ENCODE measurements around the gene FAM9C. TPM values are rescaled to one million over a fixed set of nuclear protein-coding genes. Genes with fewer than 3 reads are reported as not detected.

Gene FAM9C
- total and polyA plus RNA-seq, 9 of the 15 experiments (the other 6 are each of a cell fraction or from before 2014, with no cell fraction given) = not detected

DNA sequence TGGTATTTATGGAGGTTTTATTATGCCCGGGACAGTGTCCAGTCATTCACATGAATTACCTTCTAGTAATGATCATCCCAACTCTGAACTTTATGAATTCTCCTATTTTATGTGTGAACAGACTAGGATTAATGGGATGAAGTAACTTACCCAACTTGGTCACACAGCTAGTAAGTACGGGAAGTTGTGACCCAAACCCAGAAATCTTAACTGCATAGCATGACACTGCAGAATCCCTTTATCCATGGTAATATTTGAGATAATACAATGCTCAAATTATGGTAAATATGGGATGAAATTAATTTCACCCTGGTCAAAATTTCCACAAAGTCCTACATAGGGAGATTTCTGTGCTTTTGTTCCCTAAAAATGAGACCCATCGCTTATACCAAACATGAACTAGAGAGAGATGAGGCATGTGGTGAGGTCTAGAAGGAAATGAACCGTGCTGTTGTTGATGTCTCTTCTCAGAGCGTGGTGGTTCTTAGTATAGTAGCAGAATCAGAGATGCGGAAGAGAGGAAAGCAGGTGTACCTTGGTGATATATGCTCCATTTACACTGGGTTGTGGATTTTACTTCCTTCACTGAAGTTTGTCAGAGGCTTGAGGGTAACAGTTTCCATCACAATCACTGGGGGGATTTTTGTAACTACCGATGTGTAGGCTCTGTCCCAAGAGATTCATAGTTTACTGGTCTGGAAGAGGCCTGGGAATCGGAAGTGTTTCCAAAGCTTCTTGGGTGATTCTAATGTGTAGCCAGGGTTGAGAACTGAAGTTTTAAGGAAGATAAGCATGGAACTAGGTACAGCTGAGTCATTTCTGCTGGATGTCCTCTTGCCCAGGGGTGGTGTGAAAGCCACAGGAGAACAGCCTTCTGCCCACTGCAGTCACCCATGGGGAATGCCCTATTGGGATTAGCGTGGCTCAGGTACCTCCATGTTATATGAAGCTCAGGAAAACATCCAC lies 30.2 kb upstream of the FAM9C start (continued):
- TF ChIP-seq C11orf30 (IDR thresholded peaks at IDR 0.05; ENCODE audit: low read depth) (0 out of 2 replicates have a peak, but pooled peaks have one; percentile 16), NR2F6 (CRISPR knock-in tag; IDR thresholded peaks at IDR 0.05) (no peak), MAFG (tag; conservative IDR thresholded peaks at IDR 0.05) (0 out of 2 replicates have a peak, but pooled peaks have one; percentile 22), FOXK2 (conservative IDR thresholded peaks at IDR 0.05 in 1 of 2, IDR thresholded peaks at IDR 0.05 in 1 of 2; ENCODE audit: low read depth in 2 of 2) (peak in 1 of 2 experiments; percentile 10; a peak in 1 of 4 replicates), BDP1 (IDR thresholded peaks at IDR 0.05; ENCODE audit: insufficient read depth, insufficient read length) (no peak), ZBTB1 (CRISPR knock-in tag; IDR thresholded peaks at IDR 0.05; ENCODE audit: borderline replicate concordance, low read depth) (no peak), CXXC5 (CRISPR knock-in tag; IDR thresholded peaks at IDR 0.05) (no peak), RBM17 (IDR thresholded peaks at IDR 0.05; ENCODE audit: borderline replicate concordance, low read depth, low read length) (no peak), CBX3 (IDR thresholded peaks at IDR 0.05; ENCODE audit: borderline replicate concordance in 1 of 2, low read length in 2 of 2) (no peak), CC2D1A (IDR thresholded peaks at IDR 0.05) (no peak), GABPB1 (CRISPR knock-in tag; IDR thresholded peaks at IDR 0.05) (no peak)
- TF ChIP-seq, protein P1, sequence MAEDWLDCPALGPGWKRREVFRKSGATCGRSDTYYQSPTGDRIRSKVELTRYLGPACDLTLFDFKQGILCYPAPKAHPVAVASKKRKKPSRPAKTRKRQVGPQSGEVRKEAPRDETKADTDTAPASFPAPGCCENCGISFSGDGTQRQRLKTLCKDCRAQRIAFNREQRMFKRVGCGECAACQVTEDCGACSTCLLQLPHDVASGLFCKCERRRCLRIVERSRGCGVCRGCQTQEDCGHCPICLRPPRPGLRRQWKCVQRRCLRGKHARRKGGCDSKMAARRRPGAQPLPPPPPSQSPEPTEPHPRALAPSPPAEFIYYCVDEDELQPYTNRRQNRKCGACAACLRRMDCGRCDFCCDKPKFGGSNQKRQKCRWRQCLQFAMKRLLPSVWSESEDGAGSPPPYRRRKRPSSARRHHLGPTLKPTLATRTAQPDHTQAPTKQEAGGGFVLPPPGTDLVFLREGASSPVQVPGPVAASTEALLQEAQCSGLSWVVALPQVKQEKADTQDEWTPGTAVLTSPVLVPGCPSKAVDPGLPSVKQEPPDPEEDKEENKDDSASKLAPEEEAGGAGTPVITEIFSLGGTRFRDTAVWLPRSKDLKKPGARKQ (CRISPR knock-in tag; IDR thresholded peaks at IDR 0.05) = no peak
- TF ChIP-seq, protein P2, sequence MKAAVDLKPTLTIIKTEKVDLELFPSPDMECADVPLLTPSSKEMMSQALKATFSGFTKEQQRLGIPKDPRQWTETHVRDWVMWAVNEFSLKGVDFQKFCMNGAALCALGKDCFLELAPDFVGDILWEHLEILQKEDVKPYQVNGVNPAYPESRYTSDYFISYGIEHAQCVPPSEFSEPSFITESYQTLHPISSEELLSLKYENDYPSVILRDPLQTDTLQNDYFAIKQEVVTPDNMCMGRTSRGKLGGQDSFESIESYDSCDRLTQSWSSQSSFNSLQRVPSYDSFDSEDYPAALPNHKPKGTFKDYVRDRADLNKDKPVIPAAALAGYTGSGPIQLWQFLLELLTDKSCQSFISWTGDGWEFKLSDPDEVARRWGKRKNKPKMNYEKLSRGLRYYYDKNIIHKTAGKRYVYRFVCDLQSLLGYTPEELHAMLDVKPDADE (conservative IDR thresholded peaks at IDR 0.05; ENCODE audit: control insufficient read depth, low read depth, low read length) = no peak
- TF ChIP-seq, protein P3, sequence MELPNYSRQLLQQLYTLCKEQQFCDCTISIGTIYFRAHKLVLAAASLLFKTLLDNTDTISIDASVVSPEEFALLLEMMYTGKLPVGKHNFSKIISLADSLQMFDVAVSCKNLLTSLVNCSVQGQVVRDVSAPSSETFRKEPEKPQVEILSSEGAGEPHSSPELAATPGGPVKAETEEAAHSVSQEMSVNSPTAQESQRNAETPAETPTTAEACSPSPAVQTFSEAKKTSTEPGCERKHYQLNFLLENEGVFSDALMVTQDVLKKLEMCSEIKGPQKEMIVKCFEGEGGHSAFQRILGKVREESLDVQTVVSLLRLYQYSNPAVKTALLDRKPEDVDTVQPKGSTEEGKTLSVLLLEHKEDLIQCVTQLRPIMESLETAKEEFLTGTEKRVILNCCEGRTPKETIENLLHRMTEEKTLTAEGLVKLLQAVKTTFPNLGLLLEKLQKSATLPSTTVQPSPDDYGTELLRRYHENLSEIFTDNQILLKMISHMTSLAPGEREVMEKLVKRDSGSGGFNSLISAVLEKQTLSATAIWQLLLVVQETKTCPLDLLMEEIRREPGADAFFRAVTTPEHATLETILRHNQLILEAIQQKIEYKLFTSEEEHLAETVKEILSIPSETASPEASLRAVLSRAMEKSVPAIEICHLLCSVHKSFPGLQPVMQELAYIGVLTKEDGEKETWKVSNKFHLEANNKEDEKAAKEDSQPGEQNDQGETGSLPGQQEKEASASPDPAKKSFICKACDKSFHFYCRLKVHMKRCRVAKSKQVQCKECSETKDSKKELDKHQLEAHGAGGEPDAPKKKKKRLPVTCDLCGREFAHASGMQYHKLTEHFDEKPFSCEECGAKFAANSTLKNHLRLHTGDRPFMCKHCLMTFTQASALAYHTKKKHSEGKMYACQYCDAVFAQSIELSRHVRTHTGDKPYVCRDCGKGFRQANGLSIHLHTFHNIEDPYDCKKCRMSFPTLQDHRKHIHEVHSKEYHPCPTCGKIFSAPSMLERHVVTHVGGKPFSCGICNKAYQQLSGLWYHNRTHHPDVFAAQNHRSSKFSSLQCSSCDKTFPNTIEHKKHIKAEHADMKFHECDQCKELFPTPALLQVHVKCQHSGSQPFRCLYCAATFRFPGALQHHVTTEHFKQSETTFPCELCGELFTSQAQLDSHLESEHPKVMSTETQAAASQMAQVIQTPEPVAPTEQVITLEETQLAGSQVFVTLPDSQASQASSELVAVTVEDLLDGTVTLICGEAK (IDR thresholded peaks at IDR 0.05) = no peak
- TF ChIP-seq, protein P3 (CRISPR knock-in tag; IDR thresholded peaks at IDR 0.05) = no peak
